Measurements from ENCODE around the gene SLC52A1. TPM values are rescaled to one million over a fixed set of nuclear protein-coding genes. Genes with fewer than 3 reads are reported as not detected.

Gene SLC52A1
- total and polyA plus RNA-seq, 2 of the 13 experiments (the other 11 are each of a cell fraction or from before 2014, with no cell fraction given): 0.03 to 0.13 TPM

GRCh38 chr17:4986951-4987766, 48.1 kb downstream of the SLC52A1 start, which contains the start of gene CAMTA2 (continued):
- peak; percentile 47; the same call in 1 of the 2 replicates for TF ChIP-seq ARID5B (CRISPR knock-in tag; IDR thresholded peaks at IDR 0.05)
- no peak; the same call in 1 of the 2 replicates for TF ChIP-seq LBX2 (CRISPR knock-in tag; IDR thresholded peaks at IDR 0.05; ENCODE audit: borderline replicate concordance)
- TF ChIP-seq MAFF (IDR thresholded peaks at IDR 0.05; ENCODE audit: low read depth, low read length): no peak
- TF ChIP-seq DRAP1 (CRISPR knock-in tag; IDR thresholded peaks at IDR 0.05): peak; percentile 64; the same call in 1 of the 2 replicates
- TF ChIP-seq SMARCC2 (IDR thresholded peaks at IDR 0.05): no peak
- no peak for TF ChIP-seq ZFP41 (CRISPR knock-in tag; IDR thresholded peaks at IDR 0.05; ENCODE audit: borderline replicate concordance)
- no peak for TF ChIP-seq ZNF562 (CRISPR knock-in tag; IDR thresholded peaks at IDR 0.05; ENCODE audit: borderline replicate concordance)
- peak; percentile 26; the same call in 1 of the 2 replicates for TF ChIP-seq THRA (CRISPR knock-in tag; IDR thresholded peaks at IDR 0.05; ENCODE audit: borderline replicate concordance)
- TF ChIP-seq RFX1 (IDR thresholded peaks at IDR 0.05): no peak
- no peak for TF ChIP-seq SNAPC4 (CRISPR knock-in tag; IDR thresholded peaks at IDR 0.05)
- TF ChIP-seq TAF1 (CRISPR knock-in tag; IDR thresholded peaks at IDR 0.05): peak; percentile 73
- peak; percentile 99 for TF ChIP-seq ZNF574 (CRISPR knock-in tag; IDR thresholded peaks at IDR 0.05)
- peak; percentile 62; the same call in 1 of the 2 replicates for TF ChIP-seq KDM1A (CRISPR knock-in tag; IDR thresholded peaks at IDR 0.05)
- no peak for TF ChIP-seq NCOR1 (IDR thresholded peaks at IDR 0.05; ENCODE audit: borderline replicate concordance, low read length)

Data from HepG2 (cell line).